Amniotic stem cell (primary cell): ENCODE results near the gene KIAA1958.
"Not testable (repeated sequence)": the region's sequence is repeated elsewhere in the genome, so short reads cannot be mapped to it uniquely, and the experiment has no call there.

Experiments used
- DNase-seq: peaks from one replicate; lab custom pipeline; 2025; lab: John Stamatoyannopoulos, UW

KIAA1958 gene

DNA sequence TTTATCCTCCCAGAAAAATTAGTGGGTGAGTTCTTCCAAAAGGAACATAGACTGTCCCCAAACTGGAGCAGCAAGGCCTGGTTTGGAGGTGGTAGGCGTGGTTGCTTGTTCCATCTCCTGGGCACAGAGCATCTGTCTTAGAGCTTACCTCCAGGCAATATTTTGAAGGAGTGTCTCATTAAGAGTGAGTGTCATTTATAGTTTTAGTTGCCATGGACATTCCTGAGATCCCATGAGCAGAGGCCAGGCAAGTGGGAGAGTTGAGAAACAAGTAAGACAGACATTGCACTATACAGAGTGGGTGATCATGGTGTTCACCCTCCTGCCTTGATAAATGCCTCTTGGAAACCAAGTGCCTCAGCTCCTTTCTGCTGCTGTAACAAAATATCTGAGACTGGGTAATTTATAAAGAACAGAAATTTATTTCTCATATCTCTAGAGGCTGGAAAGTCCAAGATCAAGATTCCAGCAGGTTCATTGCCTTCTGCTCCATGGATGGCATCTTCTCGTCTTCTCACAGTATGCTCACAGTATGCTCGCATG, 68.5 kb downstream of the KIAA1958 start:
- DNase-seq: no peak

- no peak for DNase-seq
These were observed 69.3 kb downstream of the KIAA1958 start for GRCh38 chr9:112555844-112556482.

DNA sequence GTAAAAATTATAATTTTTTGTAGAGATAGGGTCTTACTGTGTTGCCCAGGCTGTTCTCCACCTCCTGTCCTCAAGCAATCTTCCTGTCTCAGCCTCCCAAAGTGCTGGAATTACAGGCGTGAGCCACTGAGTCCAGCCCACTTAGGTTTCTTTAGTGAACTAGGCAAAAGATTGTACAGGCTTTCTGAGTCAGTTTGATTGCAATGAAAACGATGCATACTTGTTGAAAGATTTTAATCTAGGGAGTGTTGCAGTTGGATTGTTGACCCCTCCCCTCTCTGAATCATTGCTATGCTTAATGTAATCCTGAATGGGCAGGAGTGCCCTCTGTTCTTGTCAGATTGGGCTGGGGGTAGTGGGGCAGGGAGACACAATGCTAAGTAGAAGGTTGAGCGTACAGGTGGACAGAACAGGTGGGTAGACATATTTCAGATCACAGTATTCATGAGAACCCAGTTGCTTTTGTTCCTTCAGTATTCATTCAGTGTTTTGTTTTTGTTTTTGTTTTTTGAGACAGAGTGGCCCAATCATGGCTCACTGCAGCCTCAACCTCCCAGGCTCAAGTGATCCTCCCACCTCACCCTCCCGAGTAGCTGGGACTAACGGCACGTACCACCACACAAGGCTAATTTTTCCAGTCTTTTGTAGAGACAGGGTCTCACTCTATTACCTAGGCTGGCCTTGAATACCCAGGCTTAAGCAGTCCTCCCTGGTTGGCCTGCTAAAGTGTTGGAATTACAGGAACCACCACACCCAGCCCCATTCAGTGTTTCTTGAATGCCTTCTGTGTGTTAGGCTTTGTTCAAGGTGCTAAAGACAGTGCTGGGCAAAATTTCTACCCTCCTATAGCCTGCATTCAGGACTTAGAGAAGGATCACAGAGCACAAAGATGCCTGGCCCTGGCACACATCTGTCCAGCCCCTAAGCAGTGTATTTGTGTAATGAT, 70.1 kb downstream of the KIAA1958 start:
- peak; percentile 57 for DNase-seq

- DNase-seq: no peak
These were observed 71.8 kb downstream of the KIAA1958 start for GRCh38 chr9:112558476-112558875.

DNA sequence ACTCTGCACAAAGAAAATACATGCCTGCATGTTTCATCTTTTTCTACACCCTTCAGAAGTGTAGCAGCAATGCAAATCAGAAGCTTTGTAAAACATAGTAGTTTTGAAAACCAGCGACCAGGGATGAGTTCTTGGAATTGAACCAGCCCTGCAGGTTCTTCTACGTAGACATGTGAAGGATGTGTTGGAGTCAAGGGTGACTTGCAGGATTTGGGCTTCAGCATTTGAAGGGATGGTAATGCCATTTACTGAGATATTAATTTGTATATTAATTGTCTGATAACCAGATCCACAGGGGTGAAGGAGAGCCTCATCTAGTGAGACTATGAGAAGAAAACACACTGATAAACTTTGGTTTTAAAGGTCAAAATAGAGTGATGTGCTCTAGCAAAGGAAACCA, 72.4 kb downstream of the KIAA1958 start:
- DNase-seq: no peak

- DNase-seq: no peak
These were observed 73.2 kb downstream of the KIAA1958 start for GRCh38 chr9:112559629-112560413.

- no peak for DNase-seq
These were observed 75.8 kb downstream of the KIAA1958 start for GRCh38 chr9:112562235-112562958.

- peak; percentile 67 for DNase-seq
These were observed 82.6 kb downstream of the KIAA1958 start for GRCh38 chr9:112569186-112569585.

- DNase-seq: no peak
These were observed 84.1 kb downstream of the KIAA1958 start for GRCh38 chr9:112570671-112571167.

DNA sequence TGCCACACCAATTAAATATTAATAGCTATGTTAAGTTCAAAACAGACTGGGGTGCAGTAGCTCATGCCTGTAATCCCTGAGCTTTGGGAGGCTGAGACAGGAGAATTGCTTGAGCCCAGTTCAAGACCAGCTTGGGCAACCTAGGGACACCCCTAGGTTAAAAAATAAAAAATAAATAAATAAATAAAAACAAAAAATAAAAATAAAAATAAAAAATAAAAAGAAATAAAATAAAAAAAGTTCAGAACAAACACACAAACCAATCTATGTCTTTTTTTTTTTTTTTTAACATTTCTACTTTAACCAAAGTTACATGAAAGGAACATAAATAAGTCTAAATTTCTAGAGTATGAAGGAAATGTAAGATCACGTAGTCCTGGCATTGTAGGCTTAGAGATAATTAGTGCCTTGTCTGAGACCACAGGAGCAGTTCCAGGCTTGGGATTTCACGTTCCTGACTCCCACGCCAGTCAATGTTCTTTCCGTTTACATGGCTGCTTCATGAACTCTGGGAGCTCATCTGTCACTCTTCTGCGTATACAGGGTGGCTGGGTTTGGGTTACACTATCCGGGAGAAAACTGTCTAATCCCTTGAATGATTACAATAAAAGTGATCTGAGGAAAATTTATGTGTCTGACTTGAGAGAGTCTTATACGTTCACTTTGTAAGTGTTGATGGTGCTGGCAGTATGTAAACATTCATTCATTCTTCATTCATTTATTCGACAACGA, 85.2 kb downstream of the KIAA1958 start:
- no peak for DNase-seq

- DNase-seq: no peak
These were observed 85.8 kb downstream of the KIAA1958 start for GRCh38 chr9:112572416-112572815.

- DNase-seq: no peak
These were observed 87.4 kb downstream of the KIAA1958 start for GRCh38 chr9:112574008-112574407.

DNA sequence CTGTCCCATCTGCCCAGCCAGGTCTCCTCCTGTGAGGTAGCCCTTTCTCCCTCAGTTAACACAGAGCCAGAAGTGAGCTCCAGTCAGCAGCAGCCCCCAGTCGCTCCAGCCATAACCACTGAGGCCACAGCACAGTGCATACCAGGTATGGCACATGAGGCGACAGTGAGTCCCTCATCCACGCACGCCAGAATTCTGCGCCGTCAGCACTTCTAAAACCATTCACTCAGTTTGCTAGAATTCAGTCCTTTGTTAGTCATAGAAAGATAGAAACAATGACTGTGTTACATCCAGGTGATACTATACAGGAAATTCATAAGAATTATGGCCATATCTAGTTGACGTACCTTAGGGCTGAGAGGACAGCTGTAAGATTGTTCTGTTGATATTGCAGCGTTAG, 88.5 kb downstream of the KIAA1958 start:
- no peak for DNase-seq

GRCh38 chr9:112581469-112582176, 95.0 kb downstream of the KIAA1958 start:
- DNase-seq: no peak

GRCh38 chr9:112582371-112583262, 96.0 kb downstream of the KIAA1958 start:
- DNase-seq: no peak

GRCh38 chr9:112586599-112587155, 100.0 kb downstream of the KIAA1958 start:
- peak; percentile 5 for DNase-seq

DNA sequence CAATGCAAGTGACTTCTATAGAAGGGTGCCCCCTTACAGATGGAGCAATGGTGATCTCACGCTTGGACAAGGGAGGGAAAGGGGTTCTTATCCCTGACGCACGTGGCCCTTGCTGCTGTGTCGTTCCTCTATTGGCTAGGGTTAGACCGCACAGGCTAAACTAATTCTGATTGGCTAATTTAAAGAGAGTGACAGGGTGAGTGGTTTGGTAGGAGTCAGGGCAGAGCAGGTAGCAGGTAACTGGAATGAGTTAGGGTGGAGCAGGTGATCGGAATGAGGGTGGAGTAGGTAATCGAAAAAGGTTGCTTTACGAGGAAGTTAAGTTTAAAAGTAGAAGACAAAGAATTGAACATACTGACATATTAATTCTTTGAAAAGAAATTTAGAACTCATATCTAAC, 105.2 kb downstream of the KIAA1958 start:
- not testable (repeated sequence) for DNase-seq

GRCh38 chr9:112599732-112600131, 113.1 kb downstream of the KIAA1958 start:
- DNase-seq: no peak

GRCh38 chr9:112601636-112602035, 115.0 kb downstream of the KIAA1958 start:
- DNase-seq: peak; percentile 13
